Measurements from ENCODE around the gene ANKRD29. TPM values are rescaled to one million over a fixed set of nuclear protein-coding genes. Genes with fewer than 3 reads are reported as not detected.
"Not testable (repeated sequence)": the region's sequence is repeated elsewhere in the genome, so short reads cannot be mapped to it uniquely, and the experiment has no call there.

ANKRD29 gene
- total RNA-seq, 2 experiments from 2014 or later: not detected

DNA sequence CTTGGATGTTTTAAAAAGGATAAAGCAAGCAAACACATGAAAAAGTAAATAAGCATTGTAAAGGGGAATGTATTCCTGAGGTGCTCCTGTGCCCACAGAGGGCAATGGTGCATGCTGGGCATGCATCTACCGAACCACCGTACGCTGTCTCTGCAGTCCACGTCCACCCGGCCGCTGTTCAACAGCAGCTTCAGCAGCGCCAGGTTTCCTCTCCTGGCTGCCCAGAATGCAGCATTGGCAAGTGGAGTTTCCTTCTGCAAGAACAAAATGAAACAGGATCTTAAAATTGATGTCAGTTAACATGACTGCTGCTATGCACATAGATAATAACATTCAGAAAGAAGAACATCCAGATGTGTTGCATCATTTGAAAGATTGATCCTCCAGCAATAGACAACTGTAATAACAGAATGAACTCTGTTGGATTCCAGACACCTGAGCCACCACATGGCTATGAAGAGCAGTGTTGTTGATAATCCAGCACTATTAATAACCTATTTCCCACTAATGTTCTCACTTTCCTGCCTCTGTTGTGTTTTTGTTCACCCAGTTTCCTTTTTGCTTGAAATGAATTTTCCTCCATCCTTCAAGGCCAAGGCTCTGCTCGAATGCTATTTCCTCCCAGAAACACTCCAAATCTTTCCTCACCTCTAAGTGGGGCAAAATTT is 13.6 kb downstream of the ANKRD29 start:
- Mint-ChIP-seq H3K9me3 (no peaks in the 10 kb centered on the region), H3K27ac (no peak overlapping the region), H3K4me1 (peaks cover 3% of the 10 kb centered on the region), H3K27me3 (peaks cover 18% of the 10 kb centered on the region), H3K36me3 (ENCODE audit: low read depth) (no peaks in the 10 kb centered on the region), H3K4me3 (no peak overlapping the region)
- CTCF ChIA-PET: no interaction called here
- no peak for DNase-seq
- POLR2A ChIA-PET: no interaction called here

- H3K4me1 Mint-ChIP-seq: peaks cover 3% of the 10 kb centered on the region
- no peaks in the 10 kb centered on the region for H3K36me3 Mint-ChIP-seq (ENCODE audit: low read depth)
- H3K27me3 Mint-ChIP-seq: peaks cover 18% of the 10 kb centered on the region
- no peak overlapping the region for H3K27ac Mint-ChIP-seq
- ChIA-PET POLR2A (no interaction called here), CTCF (no interaction called here)
- DNase-seq: no peak
- no peaks in the 10 kb centered on the region for H3K9me3 Mint-ChIP-seq
- H3K4me3 Mint-ChIP-seq: no peak overlapping the region
These were observed 14.3 kb downstream of the ANKRD29 start for GRCh38 chr18:23648456-23648855.

DNA sequence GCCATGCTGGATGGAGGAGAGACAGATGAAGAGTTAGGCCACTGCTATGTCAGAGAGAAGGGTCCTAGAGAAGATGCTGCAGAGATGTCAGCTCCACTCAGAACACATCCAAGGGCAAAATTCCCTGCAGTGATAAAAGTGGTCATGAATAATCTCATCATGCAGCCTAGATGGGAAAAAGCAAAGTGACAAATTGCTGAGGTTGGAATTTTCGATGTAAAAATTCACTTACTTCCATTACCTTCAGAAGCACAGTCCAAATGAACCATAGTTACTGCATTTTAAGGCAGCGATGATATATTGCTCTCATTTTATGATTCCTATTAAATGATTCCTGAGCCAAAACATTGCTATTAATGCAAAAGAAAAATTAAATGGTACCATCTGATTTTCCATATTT is 16.4 kb downstream of the ANKRD29 start:
- no peak for DNase-seq
- ChIA-PET CTCF (no interaction called here), POLR2A (no interaction called here)
- H3K9me3 Mint-ChIP-seq: peaks cover 8% of the 10 kb centered on the region
- no peak overlapping the region for H3K27ac Mint-ChIP-seq
- H3K4me1 Mint-ChIP-seq: peaks cover 3% of the 10 kb centered on the region
- peaks cover 12% of the 10 kb centered on the region for H3K27me3 Mint-ChIP-seq
- no peak overlapping the region for H3K4me3 Mint-ChIP-seq
- H3K36me3 Mint-ChIP-seq (ENCODE audit: low read depth): no peaks in the 10 kb centered on the region

GRCh38 chr18:23645568-23646175 is 17.0 kb downstream of the ANKRD29 start:
- no peak for DNase-seq
- Mint-ChIP-seq H3K4me1 (peaks cover 3% of the 10 kb centered on the region), H3K36me3 (ENCODE audit: low read depth) (no peaks in the 10 kb centered on the region), H3K27me3 (peaks cover 12% of the 10 kb centered on the region), H3K4me3 (no peak overlapping the region), H3K9me3 (peaks cover 8% of the 10 kb centered on the region), H3K27ac (no peak overlapping the region)
- POLR2A ChIA-PET: no interaction called here
- CTCF ChIA-PET: no interaction called here

DNA sequence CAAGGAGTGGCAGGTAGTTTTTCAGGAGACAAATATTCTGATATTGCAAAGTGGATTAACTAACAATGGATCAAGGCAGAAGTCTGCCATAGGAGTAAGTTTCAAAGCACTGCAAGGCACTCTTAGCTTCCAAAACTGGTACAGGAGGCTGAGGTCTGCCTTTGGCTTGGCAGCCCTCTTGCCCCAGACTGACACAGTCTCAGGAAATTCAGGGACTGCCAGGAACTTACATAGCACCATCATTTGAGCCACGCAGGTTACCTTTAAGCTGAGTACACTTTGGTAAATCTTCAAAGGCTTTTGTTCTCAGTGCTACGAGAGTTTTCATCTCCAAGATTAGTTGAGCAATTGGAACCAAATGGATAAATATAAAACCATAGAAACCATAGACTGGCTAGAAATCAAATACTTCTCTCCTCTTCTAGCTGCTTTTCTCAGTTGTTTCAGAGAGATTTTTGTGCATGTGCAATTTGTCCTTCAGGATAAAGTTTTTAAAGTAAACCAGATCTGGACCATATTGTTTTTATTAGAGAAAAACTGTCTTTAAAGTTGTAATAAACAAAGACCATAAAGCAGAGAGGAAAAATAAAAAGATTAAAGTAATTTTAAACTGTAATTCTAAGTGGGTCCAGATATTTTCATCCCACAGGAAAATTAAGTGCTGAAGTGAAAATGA is 18.8 kb downstream of the ANKRD29 start:
- H3K36me3 Mint-ChIP-seq (ENCODE audit: low read depth): no peaks in the 10 kb centered on the region
- H3K27me3 Mint-ChIP-seq: peaks cover 16% of the 10 kb centered on the region
- H3K9me3 Mint-ChIP-seq: peaks cover 8% of the 10 kb centered on the region
- DNase-seq: no peak
- CTCF ChIA-PET: no interaction called here
- POLR2A ChIA-PET: no interaction called here
- no peak overlapping the region for H3K27ac Mint-ChIP-seq
- no peak overlapping the region for H3K4me3 Mint-ChIP-seq
- H3K4me1 Mint-ChIP-seq: no peaks in the 10 kb centered on the region

DNA sequence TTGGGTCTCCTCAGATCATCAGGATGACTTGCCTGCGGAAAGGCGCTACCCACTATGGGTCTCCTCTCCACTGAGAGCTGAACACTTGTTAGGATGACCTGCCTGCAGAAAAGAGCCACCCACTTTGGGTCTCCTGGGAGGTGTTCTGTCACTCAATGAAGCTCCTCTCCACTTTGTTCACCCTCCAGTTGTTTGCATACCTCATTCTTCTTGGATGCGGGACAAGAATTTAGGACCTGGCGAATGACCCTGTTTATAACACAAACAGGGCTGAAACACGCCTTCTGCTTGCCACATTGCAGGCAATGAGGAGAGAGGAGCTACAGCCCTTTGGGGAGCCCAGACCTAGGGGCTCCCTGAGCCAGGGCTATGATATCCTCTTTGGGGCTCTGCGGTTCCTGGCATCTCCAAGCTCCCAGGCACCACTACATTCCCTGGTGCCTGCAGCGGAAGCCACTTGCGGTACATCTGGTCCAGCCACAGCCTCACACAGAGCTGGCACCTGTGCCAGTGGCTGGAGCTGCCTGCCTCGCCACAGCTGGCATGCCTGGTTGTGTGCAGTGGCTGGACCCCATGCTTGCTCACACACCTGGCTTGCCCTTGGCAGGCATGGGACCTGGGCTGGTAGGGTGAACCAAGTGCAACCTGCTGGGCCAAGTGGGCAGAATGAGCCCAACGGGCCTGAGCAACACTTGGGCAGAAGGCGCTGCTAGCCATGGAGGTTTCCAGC is 20.6 kb downstream of the ANKRD29 start:
- Mint-ChIP-seq H3K4me3 (no peak overlapping the region), H3K9me3 (peaks cover 8% of the 10 kb centered on the region), H3K36me3 (ENCODE audit: low read depth) (no peaks in the 10 kb centered on the region), H3K27ac (no peak overlapping the region), H3K27me3 (peaks cover 22% of the 10 kb centered on the region), H3K4me1 (no peaks in the 10 kb centered on the region)
- DNase-seq: no peak
- POLR2A ChIA-PET: interaction anchor here (1.2 kb wide), 1 partner anchor 9 kb away, joined by 3 read pairs; no protein-coding TSS in a partner anchor
- CTCF ChIA-PET: no interaction called here

GRCh38 chr18:23641143-23641720 is 21.5 kb downstream of the ANKRD29 start:
- Mint-ChIP-seq H3K4me3 (no peak overlapping the region), H3K27ac (no peak overlapping the region), H3K9me3 (peaks cover 8% of the 10 kb centered on the region), H3K27me3 (peaks cover 22% of the 10 kb centered on the region), H3K4me1 (no peaks in the 10 kb centered on the region), H3K36me3 (ENCODE audit: low read depth) (no peaks in the 10 kb centered on the region)
- POLR2A ChIA-PET: interaction anchor here (1.2 kb wide), 1 partner anchor 10 kb away, joined by 3 read pairs; no protein-coding TSS in a partner anchor
- DNase-seq: no peak
- CTCF ChIA-PET: interaction anchor here (0.8 kb wide), 1 partner anchor 715 kb away, joined by 4 read pairs; no protein-coding TSS in a partner anchor

- ChIA-PET POLR2A (no interaction called here), CTCF (interaction anchor here (0.7 to 1.0 kb wide), 2 partner anchors 13 to 18 kb away, joined by 3 to 4 read pairs; no protein-coding TSS in a partner anchor)
- Mint-ChIP-seq H3K27ac (no peak overlapping the region), H3K4me3 (no peak overlapping the region), H3K36me3 (ENCODE audit: low read depth) (no peaks in the 10 kb centered on the region), H3K9me3 (peaks cover 8% of the 10 kb centered on the region), H3K4me1 (peaks cover 4% of the 10 kb centered on the region), H3K27me3 (peaks cover 27% of the 10 kb centered on the region)
- DNase-seq: no peak
These were observed 22.7 kb downstream of the ANKRD29 start for GRCh38 chr18:23640052-23640451.

DNA sequence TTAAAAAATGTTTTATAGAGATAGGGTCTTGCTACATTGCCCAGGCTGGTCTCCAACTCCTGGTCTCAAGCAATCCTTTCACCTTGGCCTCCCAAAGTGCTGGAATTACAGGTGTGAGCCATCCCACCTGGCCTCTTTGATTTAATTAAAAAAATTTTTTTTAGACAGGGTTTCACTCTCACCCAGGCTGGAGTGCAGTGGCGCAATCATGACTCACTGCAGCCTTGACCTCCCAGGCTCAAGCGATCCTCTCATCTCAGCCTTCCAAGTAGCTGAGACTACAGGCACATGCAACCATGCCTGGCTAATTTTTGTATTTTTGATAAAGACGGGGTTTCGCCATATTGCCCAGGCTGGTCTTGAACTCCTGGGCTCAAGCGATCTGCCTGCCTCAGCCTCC is 26.3 kb downstream of the ANKRD29 start:
- POLR2A ChIA-PET; H3K9me3 Mint-ChIP-seq; H3K27ac Mint-ChIP-seq; DNase-seq; H3K4me3 Mint-ChIP-seq; H3K36me3 Mint-ChIP-seq (ENCODE audit: low read depth): not testable (repeated sequence)
- CTCF ChIA-PET: interaction anchor here (1.0 to 1.1 kb wide), 2 partner anchors 67 to 282 kb away, joined by 3 read pairs; no protein-coding TSS in a partner anchor
- H3K4me1 Mint-ChIP-seq: peaks cover 13% of the 10 kb centered on the region
- peaks cover 39% of the 10 kb centered on the region for H3K27me3 Mint-ChIP-seq

DNA sequence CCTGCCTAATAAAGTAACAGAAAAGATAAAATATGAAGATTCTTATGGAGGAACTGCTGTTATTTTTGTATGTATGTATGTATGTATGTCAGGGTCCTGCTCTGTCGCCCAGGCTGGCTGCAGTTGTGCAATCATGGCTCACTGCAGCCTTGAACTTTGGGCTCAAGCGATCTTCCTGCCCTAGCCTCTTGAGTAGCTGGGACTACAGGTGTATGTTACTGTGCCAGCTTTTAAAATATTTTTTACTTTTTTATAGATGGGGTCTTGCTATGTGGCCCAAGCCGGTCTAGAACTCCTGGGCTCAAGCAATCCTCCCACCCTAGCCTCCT is 26.7 kb downstream of the ANKRD29 start:
- H3K36me3 Mint-ChIP-seq (ENCODE audit: low read depth): no peaks in the 10 kb centered on the region
- no peak overlapping the region for H3K27ac Mint-ChIP-seq
- peaks cover 13% of the 10 kb centered on the region for H3K4me1 Mint-ChIP-seq
- DNase-seq: no peak
- H3K4me3 Mint-ChIP-seq: no peak overlapping the region
- CTCF ChIA-PET: interaction anchor here (1.0 to 1.1 kb wide), 2 partner anchors 67 to 283 kb away, joined by 3 read pairs; no protein-coding TSS in a partner anchor
- POLR2A ChIA-PET: no interaction called here
- H3K9me3 Mint-ChIP-seq: no peaks in the 10 kb centered on the region
- peaks cover 41% of the 10 kb centered on the region for H3K27me3 Mint-ChIP-seq

DNA sequence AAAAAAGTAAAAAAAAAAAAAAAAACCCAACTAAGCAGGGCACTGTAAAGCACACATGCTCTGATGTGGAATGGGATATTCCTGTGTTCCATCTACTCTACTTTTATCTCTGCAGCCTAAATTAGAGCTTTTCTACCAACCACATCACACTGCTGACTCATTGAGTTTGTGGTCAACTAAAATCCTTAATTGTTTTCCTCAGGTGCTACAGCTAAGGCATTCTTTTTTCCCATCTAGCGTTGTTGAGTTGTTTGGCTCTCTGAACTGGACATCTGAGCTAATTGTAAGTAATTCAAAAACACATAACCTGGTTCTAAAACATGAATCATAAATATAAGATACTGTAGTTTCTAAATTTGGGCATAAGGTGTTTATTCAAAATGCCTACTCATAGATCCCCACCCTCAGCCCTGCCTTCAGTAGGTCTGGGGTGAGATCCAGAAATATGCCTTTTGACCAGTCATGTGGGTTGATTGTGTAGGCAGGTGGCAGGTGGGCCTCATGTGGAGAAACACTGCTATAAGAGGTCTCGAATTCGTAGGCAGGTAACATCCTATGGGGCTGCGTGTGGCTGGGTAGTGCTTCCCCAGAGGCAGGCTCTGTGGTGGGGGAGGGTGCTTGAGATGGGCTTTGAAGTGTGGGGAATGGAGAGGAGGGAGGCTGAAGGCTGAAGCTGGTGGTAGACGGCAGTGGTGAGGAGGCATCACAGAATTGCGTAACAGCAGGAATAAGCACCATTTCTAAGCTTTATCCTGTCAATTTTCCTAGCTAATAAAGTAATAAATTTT is 27.2 kb downstream of the ANKRD29 start:
- POLR2A ChIA-PET: no interaction called here

GRCh38 chr18:23634692-23635091 is 28.0 kb downstream of the ANKRD29 start:
- H3K9me3 Mint-ChIP-seq: no peaks in the 10 kb centered on the region
- ChIA-PET CTCF (no interaction called here), POLR2A (no interaction called here)
- H3K36me3 Mint-ChIP-seq (ENCODE audit: low read depth): no peaks in the 10 kb centered on the region
- no peak for DNase-seq
- H3K27me3 Mint-ChIP-seq: peaks cover 36% of the 10 kb centered on the region
- H3K4me1 Mint-ChIP-seq: peaks cover 13% of the 10 kb centered on the region
- H3K4me3 Mint-ChIP-seq: no peak overlapping the region
- H3K27ac Mint-ChIP-seq: no peak overlapping the region

More for the DNA sequence above, 27.2 kb downstream of the ANKRD29 start:
- Mint-ChIP-seq H3K36me3 (ENCODE audit: low read depth) (no peaks in the 10 kb centered on the region), H3K27ac (no peak overlapping the region), H3K27me3 (peaks cover 41% of the 10 kb centered on the region), H3K4me1 (peaks cover 13% of the 10 kb centered on the region), H3K4me3 (no peak overlapping the region), H3K9me3 (no peaks in the 10 kb centered on the region)
- DNase-seq: no peak
- CTCF ChIA-PET: interaction anchor here (1.0 to 1.1 kb wide), 2 partner anchors 68 to 283 kb away, joined by 3 read pairs; no protein-coding TSS in a partner anchor
